Ishikawa (cell line): ENCODE measurements around the gene ROR1.

Experiments
- CEBPB ChIP-seq: IDR thresholded peaks from 2 replicates; pipeline ENCODE4 v1.6.1; 2012
- CREB1 ChIP-seq: IDR thresholded peaks from 2 replicates; pipeline ENCODE4 v1.6.1; 2012; ENCODE audit warnings: low read depth
- EGR1 ChIP-seq: IDR thresholded peaks from 2 replicates; pipeline ENCODE4 v1.6.1; 2012
- EP300 ChIP-seq: IDR thresholded peaks from 2 replicates; pipeline ENCODE4 v1.6.1; 2012; ENCODE audit warnings: borderline replicate concordance
- FOXM1 ChIP-seq: IDR thresholded peaks from 2 replicates; pipeline ENCODE4 v1.6.1; 2012; ENCODE audit warnings: low read depth, borderline replicate concordance
- MAX ChIP-seq: IDR thresholded peaks from 2 replicates; pipeline ENCODE4 v1.6.1; 2012
- NFIC ChIP-seq: IDR thresholded peaks from 2 replicates; pipeline ENCODE4 v1.6.1; 2012
- RAD21 ChIP-seq: IDR thresholded peaks from 2 replicates; pipeline ENCODE4 v1.6.1; 2012; ENCODE audit warnings: low read depth
- REST ChIP-seq: IDR thresholded peaks from 2 replicates; pipeline ENCODE4 v1.6.1; 2012; ENCODE audit warnings: low read depth, mild to moderate bottlenecking
- TAF1 ChIP-seq: IDR thresholded peaks from 2 replicates; pipeline ENCODE4 v1.6.1; 2012; ENCODE audit warnings: low read depth, mild to moderate bottlenecking
- TCF12 ChIP-seq: IDR thresholded peaks from 2 replicates; pipeline ENCODE4 v1.6.1; 2012; ENCODE audit warnings: low read depth
- TEAD4 ChIP-seq: IDR thresholded peaks from 2 replicates; pipeline ENCODE4 v1.6.1; 2012
- USF1 ChIP-seq: IDR thresholded peaks from 2 replicates; pipeline ENCODE4 v1.6.1; 2012
- YY1 ChIP-seq: IDR thresholded peaks from 2 replicates; pipeline ENCODE4 v1.6.1; 2012; ENCODE audit warnings: low read depth
- ZBTB7A ChIP-seq: IDR thresholded peaks from 2 replicates; pipeline ENCODE4 v1.6.1; 2012; ENCODE audit warnings: low read depth

Gene ROR1

GRCh38 chr1:63752176-63752575, 21.6 kb upstream of the ROR1 start:
- TF ChIP-seq EGR1, result no peak
- TF ChIP-seq RAD21, result no peak

GRCh38 chr1:63753591-63753990, 20.2 kb upstream of the ROR1 start:
- TF ChIP-seq TAF1, result no peak
- TF ChIP-seq RAD21, result no peak
- no peak for TF ChIP-seq EGR1
- no peak for TF ChIP-seq NFIC
- no peak for TF ChIP-seq TCF12
- no peak for TF ChIP-seq CREB1
- TF ChIP-seq FOXM1, result no peak
- no peak for TF ChIP-seq USF1
- no peak for TF ChIP-seq TEAD4
- TF ChIP-seq YY1, result no peak
- no peak for TF ChIP-seq ZBTB7A
- TF ChIP-seq EP300, result no peak
- TF ChIP-seq REST, result no peak
- no peak for TF ChIP-seq CEBPB
- no peak for TF ChIP-seq MAX

GRCh38 chr1:63756839-63757238, 17.0 kb upstream of the ROR1 start:
- TF ChIP-seq CEBPB (no peak), FOXM1 (no peak), EP300 (no peak), USF1 (no peak), CREB1 (no peak), YY1 (no peak)

GRCh38 chr1:63757334-63757733, 16.5 kb upstream of the ROR1 start:
- no peak for TF ChIP-seq TCF12
- no peak for TF ChIP-seq NFIC

GRCh38 chr1:63758791-63759190, 15.0 kb upstream of the ROR1 start:
- TF ChIP-seq TAF1 (no peak), TCF12 (no peak), FOXM1 (no peak), EP300 (no peak), USF1 (no peak), REST (no peak), CREB1 (no peak), CEBPB (no peak), ZBTB7A (no peak)

- TF ChIP-seq CREB1 (no peak), REST (no peak), TCF12 (no peak), MAX (no peak), USF1 (no peak), NFIC (no peak)
These were observed 14.0 kb upstream of the ROR1 start for GRCh38 chr1:63759778-63760177.
